ENCODE measurements around the gene SUGP2. TPM values are rescaled to one million over a fixed set of nuclear protein-coding genes. Genes with fewer than 3 reads are reported as not detected.

SUGP2 gene
- polyA plus RNA-seq, 3 donors = 7.6 to 143 (median 8.2) TPM

GRCh38 chr19:19079571-19079970, 46.3 kb upstream of the SUGP2 start:
- 100% methylated on average over 1 of the region's 1 CpG for WGBS (ENCODE audit: insufficient coverage)
- H3K27me3 Mint-ChIP-seq (ENCODE audit: low read depth in 3 of 3) = peaks cover 0 to 4% (median 0%) of the 10 kb centered on the region in 3 donors
- Histone ChIP-seq H3K4me2 (replicated peaks; ENCODE audit: extremely low read depth, low read length, poor library complexity, severe bottlenecking) (no peak overlapping the region), H3K4me1 (ENCODE audit: control insufficient read depth in 1 of 2, insufficient read depth in 2 of 2, low read length in 2 of 2) (peaks cover 20 to 23% of the 10 kb centered on the region in 2 donors), H3K9ac (ENCODE audit: insufficient read depth, low read length, poor library complexity, severe bottlenecking) (no peak overlapping the region), H3K4me3 (replicated peaks in 1 of 3; ENCODE audit: low read depth in 2 of 3, low read length in 3 of 3) (no peak overlapping the region), H3K9me3 (replicated peaks in 1 of 2; ENCODE audit: control insufficient read depth in 1 of 2, insufficient read depth in 1 of 2, low read length in 2 of 2) (no peaks in the 10 kb centered on the region), H2AFZ (ENCODE audit: insufficient read depth, low read depth, low read length, poor library complexity, severe bottlenecking) (no peak overlapping the region), H3K36me3 (replicated peaks in 1 of 2; ENCODE audit: control insufficient read depth in 1 of 2, insufficient read depth in 2 of 2, low read length in 2 of 2) (no peaks in the 10 kb centered on the region), H3K79me2 (ENCODE audit: insufficient read depth, low read length) (no peaks in the 10 kb centered on the region), H3K27me3 (ENCODE audit: control insufficient read depth in 2 of 2, insufficient read depth in 2 of 2, low read length in 2 of 2) (no peaks in the 10 kb centered on the region), H3K27ac (ENCODE audit: low read depth in 1 of 2, low read length in 2 of 2) (no peak overlapping the region), H4K20me1 (ENCODE audit: insufficient read depth, low read length) (no peaks in the 10 kb centered on the region)
- no peak for DNase-seq
- H3K36me3 Mint-ChIP-seq = peaks cover 0 to 1% of the 10 kb centered on the region in 2 donors
- H3K27ac Mint-ChIP-seq = no peak overlapping the region
- H3K9me3 Mint-ChIP-seq = no peaks in the 10 kb centered on the region
- TF ChIP-seq CTCF (IDR thresholded peaks at IDR 0.05) = no peak
- intact Hi-C loops (cut with micrococcal nuclease) = no loop called here
- H3K4me1 Mint-ChIP-seq = peaks cover 37% of the 10 kb centered on the region
- no peak overlapping the region for H3K4me3 Mint-ChIP-seq

GRCh38 chr19:19078801-19079200, 45.5 kb upstream of the SUGP2 start:
- Mint-ChIP-seq H3K36me3 (peaks cover 0 to 1% of the 10 kb centered on the region in 2 donors), H3K27ac (no peak overlapping the region), H3K4me1 (peaks cover 44% of the 10 kb centered on the region), H3K27me3 (ENCODE audit: low read depth in 3 of 3) (peaks cover 0 to 3% (median 0%) of the 10 kb centered on the region in 3 donors), H3K4me3 (no peak overlapping the region), H3K9me3 (no peaks in the 10 kb centered on the region)
- no peak for DNase-seq
- Histone ChIP-seq H3K4me2 (replicated peaks; ENCODE audit: extremely low read depth, low read length, poor library complexity, severe bottlenecking) (no peak overlapping the region), H4K20me1 (ENCODE audit: insufficient read depth, low read length) (no peaks in the 10 kb centered on the region), H3K27ac (ENCODE audit: low read depth in 1 of 2, low read length in 2 of 2) (no peak overlapping the region), H2AFZ (ENCODE audit: insufficient read depth, low read depth, low read length, poor library complexity, severe bottlenecking) (no peak overlapping the region), H3K9ac (ENCODE audit: insufficient read depth, low read length, poor library complexity, severe bottlenecking) (no peak overlapping the region), H3K4me3 (replicated peaks in 1 of 3; ENCODE audit: low read depth in 2 of 3, low read length in 3 of 3) (no peak overlapping the region), H3K9me3 (replicated peaks in 1 of 2; ENCODE audit: control insufficient read depth in 1 of 2, insufficient read depth in 1 of 2, low read length in 2 of 2) (no peaks in the 10 kb centered on the region), H3K4me1 (ENCODE audit: control insufficient read depth in 1 of 2, insufficient read depth in 2 of 2, low read length in 2 of 2) (peaks cover 20 to 23% of the 10 kb centered on the region in 2 donors), H3K27me3 (ENCODE audit: control insufficient read depth in 2 of 2, insufficient read depth in 2 of 2, low read length in 2 of 2) (no peaks in the 10 kb centered on the region), H3K79me2 (ENCODE audit: insufficient read depth, low read length) (no peaks in the 10 kb centered on the region), H3K36me3 (replicated peaks in 1 of 2; ENCODE audit: control insufficient read depth in 1 of 2, insufficient read depth in 2 of 2, low read length in 2 of 2) (no peaks in the 10 kb centered on the region)
- no CpG with 5 or more reads among the region's 6 CpGs for WGBS (ENCODE audit: insufficient coverage)
- TF ChIP-seq CTCF (IDR thresholded peaks at IDR 0.05) = no peak
- intact Hi-C loops (cut with micrococcal nuclease) = no loop called here
